ENCODE results near the gene SIGLEC5. TPM values are rescaled to one million over a fixed set of nuclear protein-coding genes. Genes with fewer than 3 reads are reported as not detected.

Gene SIGLEC5
- total RNA-seq, 4 donors from 2014 or later, result 0.72 to 0.76 TPM; not detected in 2

DNA sequence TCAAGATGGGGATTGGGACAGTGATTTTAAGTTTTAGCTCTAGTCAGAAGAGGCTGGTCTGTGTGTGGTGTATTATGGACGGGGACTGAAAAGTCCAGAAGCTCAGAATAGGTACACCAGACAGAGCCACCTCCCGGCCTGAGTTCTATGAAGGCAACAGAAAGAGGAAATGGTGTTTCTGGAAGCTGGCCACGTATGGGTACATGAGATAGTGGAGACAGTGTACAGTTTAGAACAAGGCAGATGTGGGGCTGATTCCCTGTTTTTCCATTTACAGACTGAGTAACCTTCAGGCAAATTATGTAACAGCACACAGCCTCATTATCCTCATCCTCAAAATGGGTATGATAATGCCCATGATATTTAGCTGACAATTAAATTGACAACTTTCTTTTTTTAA, 57.8 kb downstream of the SIGLEC5 start:
- WGBS, 2 donors, result 76 to 77% methylated on average over 3 of the region's 3 CpGs

DNA sequence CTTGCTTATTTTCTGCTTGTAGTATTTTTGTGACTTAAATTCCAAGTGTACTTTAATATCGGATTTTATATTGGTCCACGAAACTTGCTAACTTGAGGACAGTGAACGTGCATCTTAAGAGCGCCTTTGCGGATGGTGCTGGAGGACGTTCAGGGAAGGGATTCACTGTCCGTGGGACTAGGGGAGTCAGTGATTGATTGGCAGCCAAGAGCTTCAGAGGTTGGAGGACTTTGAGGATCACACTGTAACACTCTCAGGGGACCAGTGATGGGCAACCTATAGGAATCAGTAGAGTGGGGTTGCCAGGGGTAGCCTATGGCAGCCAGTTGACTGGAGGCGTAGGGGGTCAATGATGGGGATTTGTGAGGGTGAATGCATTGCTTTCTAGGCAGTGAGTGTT, 58.6 kb downstream of the SIGLEC5 start:
- intact Hi-C loops (cut with DNase I; ENCODE audit: low total_unique reads), result no loop called here
- H3K4me3 ChIP-seq (ENCODE audit: low read depth, poor library complexity, severe bottlenecking), result peak overlapping the region; percentile 54
- 5 to 8% methylated on average over 8 of the region's 8 CpGs for WGBS, 2 donors
- TF ChIP-seq, protein P1, sequence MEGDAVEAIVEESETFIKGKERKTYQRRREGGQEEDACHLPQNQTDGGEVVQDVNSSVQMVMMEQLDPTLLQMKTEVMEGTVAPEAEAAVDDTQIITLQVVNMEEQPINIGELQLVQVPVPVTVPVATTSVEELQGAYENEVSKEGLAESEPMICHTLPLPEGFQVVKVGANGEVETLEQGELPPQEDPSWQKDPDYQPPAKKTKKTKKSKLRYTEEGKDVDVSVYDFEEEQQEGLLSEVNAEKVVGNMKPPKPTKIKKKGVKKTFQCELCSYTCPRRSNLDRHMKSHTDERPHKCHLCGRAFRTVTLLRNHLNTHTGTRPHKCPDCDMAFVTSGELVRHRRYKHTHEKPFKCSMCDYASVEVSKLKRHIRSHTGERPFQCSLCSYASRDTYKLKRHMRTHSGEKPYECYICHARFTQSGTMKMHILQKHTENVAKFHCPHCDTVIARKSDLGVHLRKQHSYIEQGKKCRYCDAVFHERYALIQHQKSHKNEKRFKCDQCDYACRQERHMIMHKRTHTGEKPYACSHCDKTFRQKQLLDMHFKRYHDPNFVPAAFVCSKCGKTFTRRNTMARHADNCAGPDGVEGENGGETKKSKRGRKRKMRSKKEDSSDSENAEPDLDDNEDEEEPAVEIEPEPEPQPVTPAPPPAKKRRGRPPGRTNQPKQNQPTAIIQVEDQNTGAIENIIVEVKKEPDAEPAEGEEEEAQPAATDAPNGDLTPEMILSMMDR (IDR thresholded peaks at IDR 0.05), result no peak
- TF ChIP-seq POLR2A (IDR thresholded peaks at IDR 0.05), result no peak
- DNase-seq (ENCODE audit: low spot score in 2 of 2), result no peak

More for the DNA sequence above, 57.8 kb downstream of the SIGLEC5 start:
- intact Hi-C loops (cut with DNase I; ENCODE audit: low total_unique reads), result no loop called here
- TF ChIP-seq POLR2A (IDR thresholded peaks at IDR 0.05), result no peak
- TF ChIP-seq, protein P1 (IDR thresholded peaks at IDR 0.05), result no peak
- H3K4me3 ChIP-seq (ENCODE audit: low read depth, poor library complexity, severe bottlenecking), result no peak overlapping the region
- no peak for DNase-seq (ENCODE audit: low spot score in 2 of 2)

DNA sequence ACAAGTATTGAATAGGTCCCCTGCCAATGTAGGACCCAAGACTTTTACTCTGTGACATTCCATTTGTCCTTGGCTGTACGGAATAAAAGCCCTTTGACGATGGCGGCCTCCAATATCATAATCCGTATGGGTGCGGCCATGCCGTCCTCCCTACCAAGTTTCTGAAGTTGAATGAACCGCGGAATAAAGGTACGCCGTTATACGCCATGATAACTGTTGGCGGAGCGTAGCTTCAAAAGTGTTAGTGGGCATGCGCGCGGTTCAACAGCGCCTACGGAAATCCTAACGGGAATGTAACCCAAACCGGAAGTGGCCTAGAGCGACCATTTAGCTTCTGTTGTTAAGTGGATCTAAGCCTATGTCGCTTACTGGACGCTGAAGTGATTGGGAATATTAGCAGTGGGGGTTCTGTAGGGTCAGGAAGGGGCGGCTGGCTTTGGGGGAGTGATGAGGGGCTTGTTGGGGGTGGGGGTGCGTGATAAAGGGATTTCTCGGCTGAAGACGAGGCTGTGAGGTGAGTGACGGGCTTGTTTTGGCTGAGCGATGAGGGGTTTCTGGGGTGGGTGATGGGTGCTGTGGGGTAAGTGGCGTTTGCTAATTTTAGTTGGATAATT, 59.1 kb downstream of the SIGLEC5 start, which contains the start of gene ZNF175:
Gene ZNF175 (plus strand): TSS at position 322 of the 614 bp plus-strand sequence. CDS start 2,047 bp downstream, outside the sequence.
- intact Hi-C loops (cut with DNase I; ENCODE audit: low total_unique reads), result no loop called here
- TF ChIP-seq POLR2A (IDR thresholded peaks at IDR 0.05), result no peak
- TF ChIP-seq, protein P1 (IDR thresholded peaks at IDR 0.05), result no peak
- H3K4me3 ChIP-seq (ENCODE audit: low read depth, poor library complexity, severe bottlenecking), result peak within 1 kb of the TSS; percentile 54
- peak; percentile 95 to 98 for DNase-seq (ENCODE audit: low spot score in 2 of 2)
- WGBS, 2 donors, result 0 to 1% methylated on average over 30 of the region's 30 CpGs

DNA sequence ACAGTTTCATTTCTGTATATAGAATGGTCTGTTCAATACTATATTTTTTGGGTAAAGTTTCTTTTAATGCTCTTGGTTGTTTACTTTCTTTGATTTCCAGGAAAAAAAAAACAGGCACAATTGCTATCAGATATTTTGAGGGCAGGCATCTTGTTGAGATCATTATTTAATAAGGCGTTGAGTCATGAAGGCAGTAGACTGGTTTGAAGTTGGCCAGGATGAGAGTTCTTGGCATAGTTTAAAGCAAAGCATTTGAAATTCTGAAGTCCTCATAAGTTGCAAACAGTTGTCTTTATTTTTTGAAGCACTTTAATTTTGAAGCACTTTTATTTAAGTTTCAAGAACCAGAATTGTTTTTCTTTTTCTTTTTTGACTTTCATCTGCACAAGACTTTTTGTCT, 61.7 kb downstream of the SIGLEC5 start:
- H3K4me3 ChIP-seq (ENCODE audit: low read depth, poor library complexity, severe bottlenecking), result no peak overlapping the region
- 63 to 76% methylated on average over 1 of the region's 1 CpG for WGBS, 2 donors
- intact Hi-C loops (cut with DNase I; ENCODE audit: low total_unique reads), result no loop called here
- no peak for DNase-seq (ENCODE audit: low spot score in 2 of 2)
- TF ChIP-seq POLR2A (IDR thresholded peaks at IDR 0.05), result no peak
- TF ChIP-seq, protein P1 (IDR thresholded peaks at IDR 0.05), result no peak

DNA sequence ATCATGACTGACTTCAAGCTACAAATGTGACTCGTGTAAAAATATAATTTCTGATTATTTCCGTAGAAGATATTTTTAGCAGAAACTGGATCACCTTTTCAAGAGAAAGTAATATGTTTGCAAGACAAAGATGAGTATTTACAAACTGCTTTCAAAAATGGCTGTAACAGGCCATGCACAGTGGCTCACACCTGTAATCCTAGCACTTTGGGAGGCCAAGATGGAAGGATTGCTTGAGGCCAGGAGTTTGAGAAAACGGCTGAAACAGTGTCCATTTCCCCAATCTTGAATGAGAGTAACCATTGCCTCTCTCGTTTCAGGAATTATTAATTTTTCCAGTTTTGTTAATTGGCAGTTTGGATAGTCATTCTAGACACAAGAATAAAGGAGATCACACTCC, 62.6 kb downstream of the SIGLEC5 start:
- no peak for DNase-seq (ENCODE audit: low spot score in 2 of 2)
- TF ChIP-seq, protein P1 (IDR thresholded peaks at IDR 0.05), result no peak
- TF ChIP-seq POLR2A (IDR thresholded peaks at IDR 0.05), result no peak
- intact Hi-C loops (cut with DNase I; ENCODE audit: low total_unique reads), result no loop called here
- 75 to 81% methylated on average over 4 of the region's 4 CpGs for WGBS, 2 donors
- no peak overlapping the region for H3K4me3 ChIP-seq (ENCODE audit: low read depth, poor library complexity, severe bottlenecking)

All from lower leg skin (tissue), 4 donors.